GM18505 (cell line): ENCODE results near the gene FGD5.

Experiments used
- ATAC-seq: cut with Tn5 transposase; IDR thresholded peaks from one replicate; pipeline ENCODE4 v1.9.1; 2021; ENCODE audit not compliant: unreplicated experiment
- POLR2A ChIP-seq: IDR thresholded peaks from 4 replicates; pipeline ENCODE4 v1.6.1; 2011; ENCODE audit warnings: borderline replicate concordance; ENCODE audit not compliant: insufficient read depth, insufficient read length; ENCODE audit errors: extremely low read depth

FGD5 gene

GRCh38 chr3:14957925-14958324 is 139.2 kb downstream of the FGD5 start:
- no peak for TF ChIP-seq POLR2A
- no peak for ATAC-seq

- no peak for ATAC-seq
- no peak for TF ChIP-seq POLR2A
Observed at GRCh38 chr3:14959359-14959943, 140.7 kb downstream of the FGD5 start.

- TF ChIP-seq POLR2A: no peak
Observed at GRCh38 chr3:14962762-14963161, 144.0 kb downstream of the FGD5 start.

DNA sequence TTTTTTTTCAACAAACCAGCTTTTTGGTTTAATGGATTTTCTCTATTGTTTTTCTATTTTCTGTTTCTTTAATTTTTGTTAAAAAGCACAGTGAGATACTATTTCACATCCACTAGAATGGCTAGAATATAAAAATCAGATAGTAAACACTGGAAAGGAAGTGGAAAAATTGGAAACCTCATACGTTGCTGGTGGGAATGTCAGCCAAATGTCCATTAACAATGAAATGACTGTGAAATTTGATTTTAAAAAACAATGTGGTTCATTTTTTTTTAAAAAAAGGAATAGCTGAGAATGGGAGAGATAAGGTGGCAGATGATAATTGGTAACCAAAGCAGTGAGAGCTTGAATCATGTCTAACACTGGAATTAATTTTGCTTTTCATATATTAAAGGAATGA is 148.5 kb downstream of the FGD5 start:
- no peak for TF ChIP-seq POLR2A
- no peak for ATAC-seq

More at GRCh38 chr3:14962762-14963161, 144.0 kb downstream of the FGD5 start:
- no peak for ATAC-seq

DNA sequence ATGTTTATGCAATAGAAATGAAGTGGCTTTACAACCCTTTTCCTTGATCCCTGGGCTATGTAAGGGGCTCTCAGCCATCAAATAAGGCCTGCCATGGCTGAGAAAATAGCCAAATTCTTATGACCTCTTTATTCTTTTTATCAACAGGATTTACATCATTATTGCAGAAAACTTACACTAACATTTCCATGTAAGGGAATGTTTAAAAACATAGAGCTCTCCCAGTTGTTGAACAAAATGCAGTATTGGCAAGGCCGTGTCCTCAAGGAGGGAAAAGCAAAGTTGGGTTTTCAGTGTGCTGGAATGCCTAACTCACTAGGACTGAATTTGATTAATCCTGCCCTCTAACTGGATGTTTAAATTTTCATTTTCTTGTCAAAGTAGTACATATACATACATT is 150.9 kb downstream of the FGD5 start:
- ATAC-seq: no peak
- TF ChIP-seq POLR2A: no peak

GRCh38 chr3:14976317-14976716 is 157.6 kb downstream of the FGD5 start:
- ATAC-seq: no peak
- TF ChIP-seq POLR2A: no peak

DNA sequence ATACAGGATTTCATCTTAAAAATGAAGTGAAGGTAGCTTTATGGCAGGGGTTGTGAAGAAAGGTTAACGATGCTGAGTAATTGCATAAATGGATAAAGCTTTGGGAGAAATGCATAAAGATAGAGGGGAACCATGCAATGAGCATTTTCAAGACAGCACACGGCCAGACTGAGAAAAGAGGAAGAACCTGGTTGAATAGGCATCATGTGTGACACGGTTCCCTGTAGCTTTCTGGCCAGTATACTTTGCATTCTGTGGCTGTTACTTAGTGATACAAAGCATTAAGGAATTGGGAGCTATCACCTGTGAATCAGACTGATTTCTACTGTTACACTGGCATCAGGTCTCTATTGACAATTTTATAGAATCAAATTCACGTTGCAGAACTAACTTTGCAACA is 161.9 kb downstream of the FGD5 start:
- no peak for ATAC-seq
- TF ChIP-seq POLR2A: no peak
